Activated CD4-positive, alpha-beta memory T cell treated with anti-CD3 and anti-CD28 coated beads, Interleukin-2, amount 10 ng/mL, durations not matched to agents 7 days and 5 days (primary cell): Measurements from ENCODE around the gene PDGFA. TPM values are rescaled to one million over a fixed set of nuclear protein-coding genes. Genes with fewer than 3 reads are reported as not detected.

ENCODE experiments used
- CTCF ChIA-PET: fragments of 350-600 bp; sonication (Branson Sonifier 250); formaldehyde crosslinking; loops from one replicate; lab custom pipeline; 2021; ENCODE audit warnings: antibody characterized with exemption, inconsistent platforms; lab: Charles Lee
- POLR2A ChIA-PET: fragments of 350-600 bp; sonication (Branson Sonifier 250); formaldehyde crosslinking; loops from one replicate; lab custom pipeline; 2021; ENCODE audit warnings: antibody characterized with exemption; lab: Charles Lee
- DNase-seq: peaks from one replicate; pipeline ENCODE4 v3.0.0-alpha.2; 2020
- H3K27ac Mint-ChIP-seq: one replicate; pipeline ENCODE4 v1.8.0; 2021; ENCODE audit warnings: mild to moderate bottlenecking, mixed read lengths
- H3K27me3 Mint-ChIP-seq: one replicate; pipeline ENCODE4 v1.8.0; 2021; ENCODE audit warnings: mixed read lengths
- H3K36me3 Mint-ChIP-seq: one replicate; pipeline ENCODE4 v1.8.0; 2021; ENCODE audit warnings: low read depth, mixed read lengths
- H3K4me1 Mint-ChIP-seq: one replicate; pipeline ENCODE4 v1.8.0; 2021; ENCODE audit warnings: mixed read lengths
- H3K4me3 Mint-ChIP-seq: one replicate; pipeline ENCODE4 v1.8.0; 2021; ENCODE audit warnings: mild to moderate bottlenecking, mixed read lengths
- H3K9me3 Mint-ChIP-seq: one replicate; pipeline ENCODE4 v1.8.0; 2021; ENCODE audit warnings: mixed read lengths
- total RNA-seq, 2 experiments: library from RNA; stranded (reverse); gene quantifications; one replicate each; pipeline ENCODE4 v1.2.3, GENCODE V29; 2021

PDGFA gene
- total RNA-seq, 2 experiments from 2014 or later: 0.70 to 0.73 TPM

GRCh38 chr7:474605-475424 lies 44.8 kb downstream of the PDGFA start:
- no peak overlapping the region for H3K4me3 Mint-ChIP-seq
- ChIA-PET CTCF (no interaction called here), POLR2A (no interaction called here)
- no peaks in the 10 kb centered on the region for H3K9me3 Mint-ChIP-seq
- no peak overlapping the region for H3K27ac Mint-ChIP-seq
- H3K4me1 Mint-ChIP-seq: no peaks in the 10 kb centered on the region
- H3K27me3 Mint-ChIP-seq: no peaks in the 10 kb centered on the region
- no peaks in the 10 kb centered on the region for H3K36me3 Mint-ChIP-seq
- DNase-seq: no peak

- Mint-ChIP-seq H3K27me3 (no peaks in the 10 kb centered on the region), H3K4me1 (no peaks in the 10 kb centered on the region), H3K27ac (no peak overlapping the region), H3K36me3 (no peaks in the 10 kb centered on the region), H3K9me3 (no peaks in the 10 kb centered on the region), H3K4me3 (no peak overlapping the region)
- POLR2A ChIA-PET: no interaction called here
- no peak for DNase-seq
- CTCF ChIA-PET: no interaction called here
Observed at GRCh38 chr7:473870-474604, 45.6 kb downstream of the PDGFA start.

GRCh38 chr7:473211-473734 lies 46.4 kb downstream of the PDGFA start:
- peaks cover 4% of the 10 kb centered on the region for H3K9me3 Mint-ChIP-seq
- ChIA-PET CTCF (no interaction called here), POLR2A (no interaction called here)
- H3K27ac Mint-ChIP-seq: no peak overlapping the region
- H3K36me3 Mint-ChIP-seq: no peaks in the 10 kb centered on the region
- no peak for DNase-seq
- no peak overlapping the region for H3K4me3 Mint-ChIP-seq
- no peaks in the 10 kb centered on the region for H3K4me1 Mint-ChIP-seq
- H3K27me3 Mint-ChIP-seq: no peaks in the 10 kb centered on the region

GRCh38 chr7:472640-472957 lies 47.0 kb downstream of the PDGFA start:
- CTCF ChIA-PET: no interaction called here
- Mint-ChIP-seq H3K27me3 (no peaks in the 10 kb centered on the region), H3K36me3 (peaks cover 6% of the 10 kb centered on the region), H3K27ac (no peak overlapping the region), H3K4me3 (no peak overlapping the region), H3K4me1 (peaks cover 2% of the 10 kb centered on the region), H3K9me3 (peaks cover 10% of the 10 kb centered on the region)
- DNase-seq: no peak
- POLR2A ChIA-PET: no interaction called here

- peaks cover 2% of the 10 kb centered on the region for H3K4me1 Mint-ChIP-seq
- H3K27me3 Mint-ChIP-seq: no peaks in the 10 kb centered on the region
- H3K4me3 Mint-ChIP-seq: no peak overlapping the region
- peaks cover 16% of the 10 kb centered on the region for H3K9me3 Mint-ChIP-seq
- no peak overlapping the region for H3K27ac Mint-ChIP-seq
- ChIA-PET CTCF (no interaction called here), POLR2A (no interaction called here)
- DNase-seq: no peak
- H3K36me3 Mint-ChIP-seq: peaks cover 6% of the 10 kb centered on the region
Observed at GRCh38 chr7:471866-472639, 47.6 kb downstream of the PDGFA start.

- no peak for DNase-seq
- Mint-ChIP-seq H3K27me3 (no peaks in the 10 kb centered on the region), H3K36me3 (peaks cover 6% of the 10 kb centered on the region), H3K4me3 (no peak overlapping the region), H3K9me3 (peaks cover 17% of the 10 kb centered on the region), H3K4me1 (peaks cover 2% of the 10 kb centered on the region), H3K27ac (no peak overlapping the region)
- ChIA-PET CTCF (no interaction called here), POLR2A (no interaction called here)
Observed at GRCh38 chr7:471191-471865, 48.3 kb downstream of the PDGFA start.

GRCh38 chr7:469563-469961 lies 50.1 kb downstream of the PDGFA start:
- Mint-ChIP-seq H3K4me1 (peaks cover 2% of the 10 kb centered on the region), H3K27ac (no peak overlapping the region), H3K9me3 (peaks cover 17% of the 10 kb centered on the region), H3K36me3 (peaks cover 6% of the 10 kb centered on the region), H3K27me3 (no peaks in the 10 kb centered on the region), H3K4me3 (no peak overlapping the region)
- POLR2A ChIA-PET: no interaction called here
- CTCF ChIA-PET: no interaction called here
- no peak for DNase-seq

- H3K4me3 Mint-ChIP-seq: no peak overlapping the region
- POLR2A ChIA-PET: no interaction called here
- DNase-seq: no peak
- no peaks in the 10 kb centered on the region for H3K27me3 Mint-ChIP-seq
- CTCF ChIA-PET: no interaction called here
- peaks cover 6% of the 10 kb centered on the region for H3K36me3 Mint-ChIP-seq
- peaks cover 17% of the 10 kb centered on the region for H3K9me3 Mint-ChIP-seq
- H3K27ac Mint-ChIP-seq: no peak overlapping the region
- H3K4me1 Mint-ChIP-seq: peaks cover 2% of the 10 kb centered on the region
Observed at GRCh38 chr7:468681-469562, 50.7 kb downstream of the PDGFA start.

- Mint-ChIP-seq H3K27me3 (no peaks in the 10 kb centered on the region), H3K4me3 (no peak overlapping the region), H3K9me3 (peaks cover 17% of the 10 kb centered on the region), H3K27ac (no peak overlapping the region), H3K36me3 (peaks cover 6% of the 10 kb centered on the region), H3K4me1 (peaks cover 2% of the 10 kb centered on the region)
- DNase-seq: no peak
- ChIA-PET POLR2A (no interaction called here), CTCF (no interaction called here)
Observed at GRCh38 chr7:467856-468545, 51.6 kb downstream of the PDGFA start.

- peaks cover 6% of the 10 kb centered on the region for H3K36me3 Mint-ChIP-seq
- no peak overlapping the region for H3K27ac Mint-ChIP-seq
- no peaks in the 10 kb centered on the region for H3K27me3 Mint-ChIP-seq
- H3K4me1 Mint-ChIP-seq: peaks cover 2% of the 10 kb centered on the region
- DNase-seq: no peak
- peaks cover 17% of the 10 kb centered on the region for H3K9me3 Mint-ChIP-seq
- H3K4me3 Mint-ChIP-seq: no peak overlapping the region
- POLR2A ChIA-PET: no interaction called here
- CTCF ChIA-PET: no interaction called here
Observed at GRCh38 chr7:467393-467828, 52.2 kb downstream of the PDGFA start.

GRCh38 chr7:466465-467191 lies 53.0 kb downstream of the PDGFA start:
- POLR2A ChIA-PET: no interaction called here
- no peak for DNase-seq
- CTCF ChIA-PET: no interaction called here
- Mint-ChIP-seq H3K27me3 (no peaks in the 10 kb centered on the region), H3K27ac (no peak overlapping the region), H3K36me3 (peaks cover 6% of the 10 kb centered on the region), H3K9me3 (peaks cover 17% of the 10 kb centered on the region), H3K4me1 (peaks cover 2% of the 10 kb centered on the region), H3K4me3 (no peak overlapping the region)
